MCF 10A (cell line): ENCODE results near the gene ZNF740. TPM values are rescaled to one million over a fixed set of nuclear protein-coding genes. Genes with fewer than 3 reads are reported as not detected.
A peak's percentile ranks its signal among the peaks of the same experiment; 100 is the strongest.

Experiments
- BruUV-seq: library from RNA; stranded (reverse); fragments of 400-500 nt; replicated peaks from 2 replicates; lab custom pipeline; 2021; lab: Mats Ljungman, UMichigan
- CTCF ChIA-PET: fragments of 300-600 bp; sonication (Branson Sonifier 250); formaldehyde crosslinking; extraction: SDS; loops from one replicate; lab custom pipeline; 2021; ENCODE audit warnings: antibody characterized with exemption, inconsistent platforms; lab: Yijun Ruan, JAX
- POLR2A ChIA-PET: fragments of 300-600, 350-650 bp; sonication (Branson Sonifier 250); formaldehyde crosslinking; extraction: SDS; loops from one replicate; lab custom pipeline; 2020; ENCODE audit warnings: antibody characterized with exemption, inconsistent platforms; lab: Yijun Ruan, JAX
- DNase-seq: peaks from one replicate; pipeline ENCODE4 v3.0.0-alpha.2; 2018; ENCODE audit not compliant: unreplicated experiment
- H3K27ac Mint-ChIP-seq: one replicate; pipeline ENCODE4 v1.8.0; 2022; ENCODE audit warnings: mild to moderate bottlenecking, low read depth, mixed read lengths; ENCODE audit not compliant: unreplicated experiment
- H3K27me3 Mint-ChIP-seq: one replicate; pipeline ENCODE4 v1.8.0; 2022; ENCODE audit warnings: mixed read lengths; ENCODE audit not compliant: insufficient read depth, unreplicated experiment
- H3K36me3 Mint-ChIP-seq: one replicate; pipeline ENCODE4 v1.8.0; 2022; ENCODE audit warnings: mild to moderate bottlenecking, moderate library complexity, mixed read lengths; ENCODE audit not compliant: insufficient read depth, unreplicated experiment
- H3K4me1 Mint-ChIP-seq: one replicate; pipeline ENCODE4 v1.8.0; 2022; ENCODE audit warnings: mixed read lengths; ENCODE audit not compliant: insufficient read depth, unreplicated experiment
- H3K4me3 Mint-ChIP-seq: one replicate; pipeline ENCODE4 v1.8.0; 2022; ENCODE audit warnings: mild to moderate bottlenecking, moderate library complexity, mixed read lengths; ENCODE audit not compliant: unreplicated experiment
- H3K9me3 Mint-ChIP-seq: one replicate; pipeline ENCODE4 v1.8.0; 2022; ENCODE audit warnings: mixed read lengths; ENCODE audit not compliant: unreplicated experiment
- intact Hi-C: fragments of 100-400 bp; cut with micrococcal nuclease; formaldehyde crosslinking; loops from 2 replicates; pipeline ENCODE4 v1.14.1; 2022
- total RNA-seq: library from RNA; stranded (reverse); gene quantifications from 2 replicates; pipeline ENCODE4 v1.2.3, GENCODE V29; 2022
- TF ChIP-seq, protein P1 (sequence below): fragments of 200-600 bp; IDR thresholded peaks from one replicate; pipeline ENCODE4 v1.8.0; 2022; ENCODE audit warnings: antibody characterized with exemption, mild to moderate bottlenecking; ENCODE audit not compliant: unreplicated experiment

The ZNF740 gene
- total RNA-seq, 1 experiment from 2014 or later: 36.2 TPM

DNA sequence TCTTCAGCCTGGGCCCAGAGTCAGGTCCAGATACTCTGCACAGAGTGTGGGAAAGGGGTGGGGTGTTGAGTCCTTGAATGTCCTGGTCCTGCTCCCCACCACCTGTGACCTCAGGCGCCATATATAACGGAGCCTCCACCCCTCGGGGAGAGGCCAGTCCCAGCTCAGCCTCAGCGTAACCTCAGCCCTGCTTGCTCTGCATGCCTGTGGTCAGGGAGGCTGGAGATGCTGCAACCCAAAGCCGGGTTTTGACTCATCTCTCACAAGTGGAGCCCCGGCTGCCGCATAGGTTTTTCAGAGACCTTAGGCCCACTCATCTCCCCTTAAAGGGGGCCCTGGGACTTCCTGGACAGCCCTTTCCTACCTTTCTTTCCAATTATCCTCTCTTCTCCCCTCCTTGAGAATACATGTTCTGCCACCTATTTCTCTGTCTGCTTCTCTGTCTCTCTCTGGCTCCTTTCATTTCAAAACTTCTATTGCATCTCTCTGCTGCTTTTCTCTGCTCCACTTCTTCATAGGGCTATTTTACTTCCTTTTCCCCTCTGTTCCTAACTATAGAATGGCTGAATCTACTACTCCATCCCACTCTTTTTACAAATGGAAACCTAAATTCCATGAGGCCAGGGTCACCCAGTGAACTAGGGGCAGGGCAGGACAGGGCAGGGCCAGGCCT lies 25.4 kb downstream of the ZNF740 start:
- Mint-ChIP-seq H3K36me3 (peaks cover 7% of the 10 kb centered on the region), H3K9me3 (no peaks in the 10 kb centered on the region), H3K27ac (no peak overlapping the region), H3K4me1 (peaks cover 9% of the 10 kb centered on the region), H3K27me3 (no peaks in the 10 kb centered on the region), H3K4me3 (no peak overlapping the region)
- TF ChIP-seq, protein P1, sequence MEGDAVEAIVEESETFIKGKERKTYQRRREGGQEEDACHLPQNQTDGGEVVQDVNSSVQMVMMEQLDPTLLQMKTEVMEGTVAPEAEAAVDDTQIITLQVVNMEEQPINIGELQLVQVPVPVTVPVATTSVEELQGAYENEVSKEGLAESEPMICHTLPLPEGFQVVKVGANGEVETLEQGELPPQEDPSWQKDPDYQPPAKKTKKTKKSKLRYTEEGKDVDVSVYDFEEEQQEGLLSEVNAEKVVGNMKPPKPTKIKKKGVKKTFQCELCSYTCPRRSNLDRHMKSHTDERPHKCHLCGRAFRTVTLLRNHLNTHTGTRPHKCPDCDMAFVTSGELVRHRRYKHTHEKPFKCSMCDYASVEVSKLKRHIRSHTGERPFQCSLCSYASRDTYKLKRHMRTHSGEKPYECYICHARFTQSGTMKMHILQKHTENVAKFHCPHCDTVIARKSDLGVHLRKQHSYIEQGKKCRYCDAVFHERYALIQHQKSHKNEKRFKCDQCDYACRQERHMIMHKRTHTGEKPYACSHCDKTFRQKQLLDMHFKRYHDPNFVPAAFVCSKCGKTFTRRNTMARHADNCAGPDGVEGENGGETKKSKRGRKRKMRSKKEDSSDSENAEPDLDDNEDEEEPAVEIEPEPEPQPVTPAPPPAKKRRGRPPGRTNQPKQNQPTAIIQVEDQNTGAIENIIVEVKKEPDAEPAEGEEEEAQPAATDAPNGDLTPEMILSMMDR: no peak
- POLR2A ChIA-PET: interaction anchor here (0.6 to 1.2 kb wide), 3 partner anchors 15 to 26 kb away, joined by 3 to 5 read pairs (median 3); no protein-coding TSS in a partner anchor
- DNase-seq: peak; percentile 62
- CTCF ChIA-PET: interaction anchor here (0.9 kb wide), 1 partner anchor 83 kb away, joined by 5 read pairs; no protein-coding TSS in a partner anchor
- intact Hi-C loops: no loop called here
- no TSS peak for BruUV-seq

DNA sequence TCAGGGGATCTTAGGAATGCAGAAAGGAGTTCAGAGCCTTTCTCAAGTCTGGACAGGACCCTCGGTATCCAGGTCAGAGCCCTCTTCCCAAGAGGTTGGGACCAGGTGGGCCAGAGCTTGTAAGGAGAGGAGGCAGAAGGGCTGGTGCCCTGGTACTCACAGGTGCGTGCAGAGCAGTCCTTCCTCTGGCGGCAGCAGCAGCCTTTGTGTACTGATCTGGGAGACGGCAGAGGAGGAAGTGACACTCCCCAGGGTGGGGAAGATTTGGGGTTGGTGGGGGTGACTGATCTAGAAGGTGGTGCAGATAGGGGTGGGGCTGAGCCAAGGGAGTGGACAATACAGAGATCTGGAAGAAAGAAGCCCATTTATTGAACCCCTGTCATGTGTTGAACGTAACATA lies 26.5 kb downstream of the ZNF740 start, which contains the start of gene ITGB7:
TSS of gene ITGB7 (minus strand) at position 210 of the 400 bp plus-strand sequence. CDS start 6,808 bp downstream, outside the sequence.
- Mint-ChIP-seq H3K4me1 (peaks cover 9% of the 10 kb centered on the region), H3K36me3 (peaks cover 15% of the 10 kb centered on the region), H3K27ac (no peak within 1 kb of the TSS), H3K9me3 (no peaks in the 10 kb centered on the region), H3K27me3 (no peaks in the 10 kb centered on the region), H3K4me3 (no peak within 1 kb of the TSS)
- intact Hi-C loops: no loop called here
- BruUV-seq: no TSS peak
- ChIA-PET POLR2A (interaction anchor here (1.0 kb wide), 1 partner anchor 17 kb away, joined by 3 read pairs; no protein-coding TSS in a partner anchor), CTCF (interaction anchor here (0.6 to 1.0 kb wide), 4 partner anchors 80 to 473 kb away, joined by 3 to 5 read pairs (median 3); no protein-coding TSS in a partner anchor)
- DNase-seq: no peak
- TF ChIP-seq, protein P1: no peak

DNA sequence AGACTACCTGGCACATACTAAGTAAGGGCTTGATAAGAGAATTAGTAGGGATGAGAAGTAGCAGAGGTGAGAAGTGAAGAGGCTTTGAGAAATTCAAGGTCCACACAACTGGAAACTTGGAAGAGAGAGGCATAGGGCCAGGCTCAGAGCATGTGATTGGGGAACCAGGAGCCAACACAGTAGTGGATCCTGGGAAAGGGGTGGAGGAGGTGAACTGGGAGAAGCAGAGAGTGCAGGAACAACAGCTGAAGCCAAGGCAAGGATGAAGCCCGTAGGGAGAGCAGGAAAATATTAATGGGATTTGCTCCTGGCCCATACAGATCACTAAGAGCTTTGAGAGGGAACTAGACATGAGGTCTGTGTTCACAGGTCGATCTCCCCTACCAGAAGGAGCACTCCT lies 27.9 kb downstream of the ZNF740 start:
- no peaks in the 10 kb centered on the region for H3K9me3 Mint-ChIP-seq
- no peak overlapping the region for H3K27ac Mint-ChIP-seq
- ChIA-PET POLR2A (interaction anchor here (0.8 to 1.7 kb wide), 4 partner anchors 10 to 87 kb away, joined by 3 to 4 read pairs (median 4); partner anchors contain the start of gene PFDN5), CTCF (interaction anchor here (0.6 to 1.1 kb wide), 7 partner anchors 43 to 113 kb away, joined by 3 to 4 read pairs (median 3); partner anchors contain the start of gene AAAS)
- intact Hi-C loops: no loop called here
- H3K4me3 Mint-ChIP-seq: no peak overlapping the region
- no peak for DNase-seq
- peaks cover 11% of the 10 kb centered on the region for H3K4me1 Mint-ChIP-seq
- no peaks in the 10 kb centered on the region for H3K27me3 Mint-ChIP-seq
- no TSS peak for BruUV-seq
- TF ChIP-seq, protein P1: no peak
- H3K36me3 Mint-ChIP-seq: peaks cover 27% of the 10 kb centered on the region

DNA sequence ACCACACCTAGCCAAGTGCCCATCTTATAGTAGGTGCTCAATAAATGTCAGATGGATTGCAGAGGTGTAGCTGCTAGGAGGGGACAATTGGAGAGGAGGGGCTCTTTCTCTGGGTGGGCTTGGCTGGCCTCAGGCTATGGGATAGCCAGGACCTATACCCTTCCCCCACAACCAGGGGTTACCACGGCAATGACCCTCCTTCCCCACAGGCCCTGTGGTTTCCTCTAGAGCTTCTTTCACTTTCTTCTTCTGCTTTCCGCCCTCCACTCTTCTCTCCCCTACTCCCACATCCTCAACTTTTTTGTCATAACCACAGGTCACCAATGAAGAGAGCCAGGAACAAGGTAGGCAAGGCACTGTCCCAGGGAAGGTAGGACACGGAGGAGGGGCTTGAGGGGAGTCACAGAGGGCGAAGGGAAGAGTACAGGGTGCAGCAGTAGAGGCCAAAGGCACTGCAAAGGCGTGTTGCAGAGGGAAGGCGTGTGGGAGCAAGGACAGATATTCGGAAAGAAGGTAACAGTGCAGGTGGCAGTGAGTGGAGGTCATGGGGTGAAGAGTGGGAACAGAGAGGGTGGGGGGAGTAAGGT lies 28.4 kb downstream of the ZNF740 start:
- Mint-ChIP-seq H3K27ac (no peak overlapping the region), H3K36me3 (peaks cover 29% of the 10 kb centered on the region), H3K4me3 (no peak overlapping the region), H3K27me3 (no peaks in the 10 kb centered on the region), H3K9me3 (no peaks in the 10 kb centered on the region), H3K4me1 (peaks cover 15% of the 10 kb centered on the region)
- TF ChIP-seq, protein P1: no peak
- intact Hi-C loops: no loop called here
- no TSS peak for BruUV-seq
- DNase-seq: no peak
- ChIA-PET CTCF (interaction anchor here (0.8 to 9.3 kb wide), 6 partner anchors 43 to 112 kb away, joined by 3 to 275 read pairs (median 3); partner anchors contain the start of genes AAAS, ESPL1 and PFDN5), POLR2A (interaction anchor here (1.0 to 1.7 kb wide), 2 partner anchors 10 to 11 kb away, joined by 3 read pairs; no protein-coding TSS in a partner anchor)
